Fibroblast of upper back skin (primary cell): ENCODE measurements around the gene BEAN1.

ENCODE experiments used
- DNase-seq: peaks from one replicate; pipeline ENCODE4 v3.0.0-alpha.2; 2013

Gene BEAN1

GRCh38 chr16:66471716-66472393 is 44.8 kb downstream of the BEAN1 start:
- DNase-seq, result no peak

GRCh38 chr16:66473051-66473571 is 46.0 kb downstream of the BEAN1 start:
- no peak for DNase-seq

- no peak for DNase-seq
These were observed 46.8 kb downstream of the BEAN1 start for GRCh38 chr16:66473654-66474519.

GRCh38 chr16:66474750-66475199 is 47.7 kb downstream of the BEAN1 start:
- DNase-seq, result no peak

- no peak for DNase-seq
These were observed 48.1 kb downstream of the BEAN1 start for GRCh38 chr16:66475232-66475631.

GRCh38 chr16:66476328-66477027 is 49.4 kb downstream of the BEAN1 start:
- DNase-seq, result no peak

- no peak for DNase-seq
These were observed 50.0 kb downstream of the BEAN1 start for GRCh38 chr16:66477028-66477515.

GRCh38 chr16:66478733-66479511 is 51.8 kb downstream of the BEAN1 start:
- DNase-seq, result peak; percentile 50

- no peak for DNase-seq
These were observed 52.7 kb downstream of the BEAN1 start for GRCh38 chr16:66479661-66480264.

- DNase-seq, result no peak
These were observed 53.4 kb downstream of the BEAN1 start for GRCh38 chr16:66480265-66481080.

- no peak for DNase-seq
These were observed 54.2 kb downstream of the BEAN1 start for GRCh38 chr16:66481081-66481942.

- no peak for DNase-seq
These were observed 54.9 kb downstream of the BEAN1 start for GRCh38 chr16:66481943-66482390.

- DNase-seq, result peak; percentile 65
These were observed 56.8 kb downstream of the BEAN1 start for GRCh38 chr16:66483689-66484452.

- DNase-seq, result no peak
These were observed 57.5 kb downstream of the BEAN1 start for GRCh38 chr16:66484453-66485213.

GRCh38 chr16:66485376-66485775 is 58.3 kb downstream of the BEAN1 start:
- no peak for DNase-seq

- DNase-seq, result no peak
These were observed 59.2 kb downstream of the BEAN1 start for GRCh38 chr16:66486199-66486772.

GRCh38 chr16:66486773-66487579 is 59.9 kb downstream of the BEAN1 start:
- peak; percentile 72 for DNase-seq
